Neural cell (in vitro differentiated cells): ENCODE data around the gene MYL6B. TPM values are rescaled to one million over a fixed set of nuclear protein-coding genes. Genes with fewer than 3 reads are reported as not detected.

Experiments
- H2AFZ ChIP-seq: fragments of 200-600, 300-800 bp; sonication (generic), shearing (Covaris generic); 2 replicates; pipeline ENCODE4 v1.6.0; 2014; ENCODE audit warnings: low read depth, mild to moderate bottlenecking, antibody characterized with exemption, low read length, moderate library complexity
- H3F3A ChIP-seq: fragments of 200-600 bp; shearing (Covaris generic); 2 replicates; pipeline ENCODE4 v1.6.1; 2016; ENCODE audit warnings: mild to moderate bottlenecking, moderate library complexity, mixed read lengths, antibody characterized with exemption, low read length; ENCODE audit not compliant: insufficient read depth, poor library complexity, severe bottlenecking
- H3K27ac ChIP-seq: fragments of 200-600, 300-800 bp; sonication (generic), shearing (Covaris generic); 2 replicates; pipeline ENCODE4 v1.5.1; 2014; ENCODE audit warnings: mild to moderate bottlenecking, low read length, moderate library complexity
- H3K27me3 ChIP-seq: fragments of 300-800, 200-600 bp; sonication (generic), shearing (Covaris generic); 2 replicates; pipeline ENCODE4 v1.6.0; 2014; ENCODE audit warnings: mild to moderate bottlenecking, low read depth, low read length, moderate library complexity; ENCODE audit not compliant: insufficient read depth
- H3K36me3 ChIP-seq: fragments of 300-800, 200-600 bp; sonication (generic), shearing (Covaris generic); 2 replicates; pipeline ENCODE4 v1.5.1; 2014; ENCODE audit warnings: mild to moderate bottlenecking, antibody characterized with exemption, low read length, moderate library complexity; ENCODE audit not compliant: insufficient read depth
- H3K4me2 ChIP-seq: fragments of 300-800, 200-600 bp; sonication (generic), shearing (Covaris generic); 2 replicates; pipeline ENCODE4 v1.6.0; 2014; ENCODE audit warnings: mild to moderate bottlenecking, low read length
- H3K4me3 ChIP-seq: fragments of 300-800, 200-600 bp; sonication (generic), shearing (Covaris generic); 2 replicates; pipeline ENCODE4 v1.5.1; 2014; ENCODE audit warnings: mild to moderate bottlenecking, low read length, moderate library complexity
- H3K79me2 ChIP-seq: fragments of 200-600 bp; shearing (Covaris generic); replicated peaks from 2 replicates; pipeline ENCODE4 v1.6.0; 2014; ENCODE audit warnings: mild to moderate bottlenecking, low read length, moderate library complexity; ENCODE audit not compliant: insufficient read depth
- H3K9ac ChIP-seq: fragments of 300-800, 200-600 bp; sonication (generic), shearing (Covaris generic); 2 replicates; pipeline ENCODE4 v1.6.1; 2016; ENCODE audit warnings: mild to moderate bottlenecking, low read length, mixed read lengths
- H3K9me2 ChIP-seq: fragments of 200-600 bp; shearing (Covaris generic); 2 replicates; pipeline ENCODE4 v1.6.1; 2016; ENCODE audit warnings: mild to moderate bottlenecking, low read length, mixed read lengths; ENCODE audit not compliant: insufficient read depth
- H3K9me3 ChIP-seq: fragments of 200-600, 300-800 bp; sonication (generic), shearing (Covaris generic); 2 replicates; pipeline ENCODE4 v1.6.1; 2016; ENCODE audit warnings: mild to moderate bottlenecking, mixed run types, low read length, moderate library complexity, mixed read lengths
- H4K20me1 ChIP-seq: fragments of 200-600 bp; shearing (Covaris generic); 2 replicates; pipeline ENCODE4 v1.6.1; 2016; ENCODE audit warnings: mild to moderate bottlenecking, mixed run types; ENCODE audit not compliant: insufficient read depth
- CTCF ChIP-seq: fragments of 450-650 bp; IDR thresholded peaks from 2 replicates; pipeline ENCODE4 v1.5.1; 2014; ENCODE audit warnings: antibody characterized with exemption, mild to moderate bottlenecking, moderate library complexity; ENCODE audit not compliant: poor library complexity, severe bottlenecking
- EP300 ChIP-seq: fragments of 450-650 bp; conservative IDR thresholded peaks from 2 replicates; pipeline ENCODE4 v1.6.1; 2014; ENCODE audit warnings: antibody characterized with exemption, mild to moderate bottlenecking, moderate library complexity; ENCODE audit not compliant: poor library complexity, severe bottlenecking
- EZH2 ChIP-seq: fragments of 200-600, 300-800 bp; shearing (Covaris generic), sonication (generic); IDR thresholded peaks from 2 replicates; pipeline ENCODE4 v1.6.1; 2014; ENCODE audit warnings: antibody characterized with exemption, low read length, borderline replicate concordance, mild to moderate bottlenecking; ENCODE audit not compliant: insufficient read depth, poor library complexity, severe bottlenecking
- MXI1 ChIP-seq: fragments of 450-650 bp; conservative IDR thresholded peaks from 2 replicates; pipeline ENCODE4 v1.6.1; 2014; ENCODE audit warnings: antibody characterized with exemption, mild to moderate bottlenecking; ENCODE audit not compliant: poor library complexity, severe bottlenecking
- POLR2AphosphoS5 ChIP-seq: IDR thresholded peaks from 2 replicates; pipeline ENCODE4 v1.6.1; 2012
- RAD21 ChIP-seq: fragments of 450-650 bp; conservative IDR thresholded peaks from 2 replicates; pipeline ENCODE4 v1.6.1; 2014; ENCODE audit warnings: antibody characterized with exemption, mild to moderate bottlenecking, moderate library complexity
- REST ChIP-seq: IDR thresholded peaks from 2 replicates; pipeline ENCODE4 v1.6.1; 2012; ENCODE audit warnings: borderline replicate concordance
- SMC3 ChIP-seq: fragments of 450-650 bp; conservative IDR thresholded peaks from 2 replicates; pipeline ENCODE4 v1.6.1; 2014; ENCODE audit warnings: antibody characterized with exemption, mild to moderate bottlenecking, moderate library complexity; ENCODE audit not compliant: poor library complexity
- TAF1 ChIP-seq: IDR thresholded peaks from 2 replicates; pipeline ENCODE4 v1.6.1; 2012; ENCODE audit warnings: low read depth
- polyA plus RNA-seq: library from polyadenylated mRNA; depleted of rRNA; stranded (reverse); fragments of >200 nt; gene quantifications from 2 replicates; pipeline ENCODE4 v1.2.3, GENCODE V29; 2014

The MYL6B gene
- polyA plus RNA-seq, 1 donor from 2014 or later = 376 TPM

- Histone ChIP-seq H3K4me3 (peak overlapping the region; percentile 79), H2AFZ (peak overlapping the region; percentile 42), H3K4me2 (peak overlapping the region; percentile 69), H3K36me3 (peaks cover 13% of the 10 kb centered on the region), H3K9ac (peak overlapping the region; percentile 92), H3K27ac (peak overlapping the region; percentile 98), H3K9me3 (no peaks in the 10 kb centered on the region), H3K9me2 (no peaks in the 10 kb centered on the region), H3F3A (no peaks in the 10 kb centered on the region), H4K20me1 (peaks cover 5% of the 10 kb centered on the region), H3K79me2 (peaks cover 40% of the 10 kb centered on the region), H3K27me3 (no peaks in the 10 kb centered on the region)
- TF ChIP-seq CTCF = peak; percentile 34
- peak; percentile 8 for TF ChIP-seq RAD21
- no peak for TF ChIP-seq TAF1
- peak; percentile 31 for TF ChIP-seq MXI1
- no peak for TF ChIP-seq SMC3
- peak; percentile 7 for TF ChIP-seq POLR2AphosphoS5
- TF ChIP-seq REST = no peak
Measured at GRCh38 chr12:56157201-56158028, 5.0 kb downstream of the MYL6B start.

GRCh38 chr12:56158029-56158925 is 5.9 kb downstream of the MYL6B start, which contains the start of gene MYL6:
Gene MYL6 (plus strand): TSS chr12:56158359. CDS start chr12:56158402, 43 bp downstream.
- H3K4me2 ChIP-seq = peak within 1 kb of the TSS; percentile 97
- H3K36me3 ChIP-seq = peaks cover 13% of the 10 kb centered on the region
- peak within 1 kb of the TSS; percentile 98 for H3K27ac ChIP-seq
- no peaks in the 10 kb centered on the region for H3K9me3 ChIP-seq
- H3K9ac ChIP-seq = peak within 1 kb of the TSS; percentile 97
- peak within 1 kb of the TSS; percentile 42 for H2AFZ ChIP-seq
- TF ChIP-seq EP300 = no peak
- no peak for TF ChIP-seq MXI1
- TF ChIP-seq POLR2AphosphoS5 = peak; percentile 99
- no peak for TF ChIP-seq RAD21
- no peak for TF ChIP-seq EZH2
- TF ChIP-seq REST = peak; percentile 71
- peak; percentile 56 for TF ChIP-seq TAF1
- TF ChIP-seq CTCF = no peak
- no peak for TF ChIP-seq SMC3
- H3K4me3 ChIP-seq = peak within 1 kb of the TSS; percentile 79
- peaks cover 5% of the 10 kb centered on the region for H4K20me1 ChIP-seq
- peaks cover 31% of the 10 kb centered on the region for H3K79me2 ChIP-seq
- H3K9me2 ChIP-seq = no peaks in the 10 kb centered on the region
- peaks cover 5% of the 10 kb centered on the region for H3F3A ChIP-seq
- H3K27me3 ChIP-seq = no peaks in the 10 kb centered on the region
